Fibroblast of lung (primary cell): ENCODE data around the gene ZXDC. TPM values are rescaled to one million over a fixed set of nuclear protein-coding genes. Genes with fewer than 3 reads are reported as not detected.

Experiments used
- DNase-seq, 2 donors: peaks; one replicate each; pipeline versions ENCODE4 v3.0.0 to v3.0.0-alpha.2; 2010; ENCODE audit warnings: low read depth in 2 of 2
- H2AFZ ChIP-seq: 2 replicates; pipeline ENCODE4 v1.5.1; 2012; ENCODE audit warnings: low read length, control low read depth, inconsistent platforms
- H3K27ac ChIP-seq: 2 replicates; pipeline ENCODE4 v1.5.1; 2011; ENCODE audit warnings: low read length, control low read depth; ENCODE audit not compliant: insufficient read depth
- H3K27me3 ChIP-seq: 2 replicates; pipeline ENCODE4 v1.5.1; 2011; ENCODE audit warnings: mild to moderate bottlenecking, low read length; ENCODE audit not compliant: control insufficient read depth, insufficient read depth
- H3K36me3 ChIP-seq: 2 replicates; pipeline ENCODE4 v1.5.1; 2011; ENCODE audit warnings: low read length; ENCODE audit not compliant: control insufficient read depth, insufficient read depth
- H3K4me1 ChIP-seq: 2 replicates; pipeline ENCODE4 v1.5.1; 2011; ENCODE audit warnings: low read length; ENCODE audit not compliant: control insufficient read depth, insufficient read depth; ENCODE audit errors: extremely low read depth
- H3K4me2 ChIP-seq: 2 replicates; pipeline ENCODE4 v1.5.1; 2011; ENCODE audit warnings: low read length, control low read depth; ENCODE audit not compliant: insufficient read depth; ENCODE audit errors: extremely low read depth
- H3K4me3 ChIP-seq, 4 experiments: fragments of 200-600 bp in 1 of 4; sonication (generic) in 1 of 4; replicated peaks in 1 of 4; 2 replicates each; pipeline ENCODE4 v1.5.1; 2011 to 2016; ENCODE audit warnings: low read length in 4 of 4, low read depth in 3 of 4, mild to moderate bottlenecking in 3 of 4, control low read depth in 2 of 4, inconsistent platforms in 1 of 4, mixed read lengths in 1 of 4; ENCODE audit not compliant: insufficient read depth in 1 of 4; ENCODE audit errors: control extremely low read depth in 1 of 4
- H3K79me2 ChIP-seq: 2 replicates; pipeline ENCODE4 v1.5.1; 2012; ENCODE audit warnings: mild to moderate bottlenecking, low read length, inconsistent platforms; ENCODE audit not compliant: control insufficient read depth, insufficient read depth
- H3K9ac ChIP-seq: 2 replicates; pipeline ENCODE4 v1.5.1; 2011; ENCODE audit warnings: mild to moderate bottlenecking, low read length, control low read depth; ENCODE audit not compliant: insufficient read depth
- H3K9me3 ChIP-seq: 2 replicates; pipeline ENCODE4 v1.5.1; 2012; ENCODE audit warnings: low read depth, low read length; ENCODE audit not compliant: control insufficient read depth, insufficient read depth
- H4K20me1 ChIP-seq: 2 replicates; pipeline ENCODE4 v1.5.1; 2011; ENCODE audit warnings: low read length; ENCODE audit not compliant: control insufficient read depth, insufficient read depth; ENCODE audit errors: extremely low read depth
- CTCF ChIP-seq, 2 donors: IDR thresholded peaks in 1 of 2; conservative IDR thresholded peaks in 1 of 2; 1 replicate in 1 of 2; 2 replicates in 1 of 2; pipeline ENCODE4 v1.5.1; 2011 to 2012; ENCODE audit warnings: low read length in 2 of 2, control low read depth in 1 of 2, inconsistent platforms in 1 of 2, low read depth in 1 of 2, mild to moderate bottlenecking in 1 of 2
- EZH2 ChIP-seq: IDR thresholded peaks from 2 replicates; pipeline ENCODE4 v1.5.1; 2012; ENCODE audit warnings: low read length, control low read depth, mild to moderate bottlenecking; ENCODE audit errors: missing control alignments
- polyA plus RNA-seq, 2 donors: library from polyadenylated mRNA; depleted of rRNA in 1 of 2; stranded (reverse) in 1 of 2; unstranded in 1 of 2; fragments of >200 nt; gene quantifications; 2 replicates each; pipeline ENCODE4 v1.2.1, GENCODE V29; 2011 to 2012; ENCODE audit warnings: missing spikeins in 1 of 2
- total RNA-seq: library from RNA; depleted of rRNA; stranded (reverse); fragments of >200 nt; gene quantifications from 2 replicates; pipeline ENCODE4 v1.2.1, GENCODE V29; 2014

Gene ZXDC
- total and polyA plus RNA-seq, 2 donors (not counting 1 experiment from before 2014, with no cell fraction given) = 5.9 to 17.8 TPM

DNA sequence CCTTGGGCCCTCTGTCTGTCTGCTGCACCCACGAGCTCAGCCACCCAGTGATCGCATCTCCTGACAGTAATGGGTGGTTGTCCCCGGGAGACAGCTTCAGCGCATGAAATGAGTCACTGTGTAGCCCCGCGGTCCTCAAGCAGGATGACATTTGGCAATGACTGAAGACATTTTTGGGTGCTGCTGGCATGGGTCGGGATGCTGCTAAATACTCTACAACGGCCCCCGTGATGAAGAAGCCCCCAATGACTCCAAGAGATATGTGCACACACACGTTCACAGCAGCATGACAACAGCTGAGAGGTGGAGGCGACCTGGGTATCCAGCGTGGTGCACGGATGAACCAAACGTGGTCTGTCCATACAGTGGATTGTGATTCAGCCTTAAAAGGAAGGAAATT lies 17.4 kb upstream of the ZXDC start:
- no peaks in the 10 kb centered on the region for H3K79me2 ChIP-seq
- H3K27me3 ChIP-seq = peaks cover 10% of the 10 kb centered on the region
- H3K4me1 ChIP-seq = no peaks in the 10 kb centered on the region
- H2AFZ ChIP-seq = no peak overlapping the region
- H3K4me3 ChIP-seq = no peak overlapping the region
- no peak overlapping the region for H3K27ac ChIP-seq
- no peaks in the 10 kb centered on the region for H3K9me3 ChIP-seq
- DNase-seq = no peak
- H3K36me3 ChIP-seq = no peaks in the 10 kb centered on the region
- H3K9ac ChIP-seq = no peak overlapping the region
- H3K4me2 ChIP-seq = no peak overlapping the region
- H4K20me1 ChIP-seq = no peaks in the 10 kb centered on the region
- no peak for TF ChIP-seq CTCF (conservative IDR thresholded peaks at IDR 0.05 in 1 of 2, IDR thresholded peaks at IDR 0.05 in 1 of 2; ENCODE audit: low read depth in 1 of 2, low read length in 2 of 2)
- no peak for TF ChIP-seq EZH2

DNA sequence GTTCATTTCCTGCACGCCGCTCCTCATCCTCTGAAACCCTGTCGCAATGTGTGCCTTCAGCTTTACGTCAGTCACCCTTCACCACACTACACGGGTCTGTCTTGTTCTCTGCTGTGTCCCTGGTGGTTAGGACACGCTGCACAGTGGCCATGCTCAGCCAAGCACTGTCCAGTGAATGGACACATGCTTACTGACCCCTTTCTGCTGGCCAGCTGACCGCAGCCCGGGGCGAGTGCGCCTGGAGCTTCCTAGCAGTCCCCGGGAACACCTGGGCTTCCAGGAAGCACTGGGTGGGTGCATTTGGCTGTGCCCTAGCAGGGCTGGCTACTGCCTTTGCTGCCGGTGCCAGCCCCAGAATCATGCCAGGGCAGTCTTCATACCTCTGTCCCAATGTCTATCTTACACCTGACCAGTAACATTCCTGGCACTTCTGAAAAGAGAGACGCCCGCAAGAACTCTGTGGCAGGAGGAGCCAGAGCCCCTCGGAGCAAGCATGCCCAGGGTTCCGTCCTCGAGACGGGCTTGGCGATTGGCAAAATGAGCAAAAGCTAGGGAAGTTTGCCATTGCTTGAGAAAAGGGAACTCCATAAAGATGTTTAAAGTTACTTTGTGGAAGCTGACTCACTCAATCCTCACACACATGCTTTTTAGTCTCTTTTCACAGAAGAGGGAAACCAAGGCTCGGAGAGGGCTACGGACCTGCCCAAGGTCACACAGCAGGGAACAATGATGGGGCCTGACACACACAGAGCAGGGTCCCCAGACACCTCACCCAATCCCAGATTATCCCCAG lies 15.7 kb upstream of the ZXDC start:
- Histone ChIP-seq H3K27me3 (peaks cover 5% of the 10 kb centered on the region), H3K79me2 (no peaks in the 10 kb centered on the region), H3K4me2 (no peak overlapping the region), H3K4me1 (no peaks in the 10 kb centered on the region), H4K20me1 (no peaks in the 10 kb centered on the region), H2AFZ (no peak overlapping the region), H3K36me3 (no peaks in the 10 kb centered on the region), H3K27ac (no peak overlapping the region), H3K4me3 (no peak overlapping the region), H3K9me3 (no peaks in the 10 kb centered on the region), H3K9ac (no peak overlapping the region)
- no peak for DNase-seq
- no peak for TF ChIP-seq CTCF (conservative IDR thresholded peaks at IDR 0.05 in 1 of 2, IDR thresholded peaks at IDR 0.05 in 1 of 2; ENCODE audit: low read depth in 1 of 2, low read length in 2 of 2)
- no peak for TF ChIP-seq EZH2

- no peak overlapping the region for H2AFZ ChIP-seq
- TF ChIP-seq EZH2 = no peak
- TF ChIP-seq CTCF (conservative IDR thresholded peaks at IDR 0.05 in 1 of 2, IDR thresholded peaks at IDR 0.05 in 1 of 2; ENCODE audit: low read depth in 1 of 2, low read length in 2 of 2) = no peak
Observed at GRCh38 chr3:126490619-126491018, 14.9 kb upstream of the ZXDC start.

More at GRCh38 chr3:126490619-126491018, 14.9 kb upstream of the ZXDC start:
- no peak overlapping the region for H3K4me2 ChIP-seq
- no peaks in the 10 kb centered on the region for H4K20me1 ChIP-seq
- DNase-seq = no peak
- no peak overlapping the region for H3K4me3 ChIP-seq
- no peaks in the 10 kb centered on the region for H3K4me1 ChIP-seq
- H3K27ac ChIP-seq = no peak overlapping the region
- no peaks in the 10 kb centered on the region for H3K79me2 ChIP-seq
- no peaks in the 10 kb centered on the region for H3K9me3 ChIP-seq
- H3K36me3 ChIP-seq = no peaks in the 10 kb centered on the region
- H3K27me3 ChIP-seq = peaks cover 5% of the 10 kb centered on the region
- H3K9ac ChIP-seq = no peak overlapping the region
